ENCODE results near the gene CDKN2AIPNL.

The CDKN2AIPNL gene

GRCh38 chr5:134456825-134457224 is 45.1 kb upstream of the CDKN2AIPNL start:
- in situ Hi-C loops (cut with MboI; ENCODE audit: low sequenced_read_pairs, unreplicated experiment): no loop called here

DNA sequence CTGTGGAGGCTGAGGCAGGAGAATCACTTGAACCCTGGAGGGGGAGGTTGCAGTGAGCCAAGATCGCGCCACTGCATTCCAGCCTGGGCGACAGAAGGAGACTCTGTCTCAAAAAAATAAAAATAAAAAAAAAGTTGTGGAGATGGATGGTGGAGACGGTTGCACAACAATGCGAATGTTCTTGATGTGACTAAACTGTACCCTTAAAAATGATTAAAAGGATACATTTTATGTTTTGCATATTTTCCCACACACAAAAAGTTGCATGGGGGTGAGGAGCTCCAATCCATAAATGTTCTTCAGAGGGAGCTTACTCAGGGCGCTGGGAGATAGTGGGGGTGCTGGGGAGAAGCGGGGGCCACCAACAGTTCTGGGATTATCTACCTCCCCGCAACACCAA is 43.8 kb upstream of the CDKN2AIPNL start:
- in situ Hi-C loops (cut with MboI; ENCODE audit: low sequenced_read_pairs, unreplicated experiment): no loop called here
- no peak for DNase-seq (ENCODE audit: low spot score)
- TF ChIP-seq CTCF (IDR thresholded peaks at IDR 0.05; ENCODE audit: borderline replicate concordance, control extremely low read depth, extremely low read depth, insufficient read depth, missing control alignments): no peak

More at GRCh38 chr5:134456825-134457224, 45.1 kb upstream of the CDKN2AIPNL start:
- DNase-seq (ENCODE audit: low spot score): no peak
- TF ChIP-seq CTCF (IDR thresholded peaks at IDR 0.05; ENCODE audit: borderline replicate concordance, control extremely low read depth, extremely low read depth, insufficient read depth, missing control alignments): no peak

- in situ Hi-C loops (cut with MboI; ENCODE audit: low sequenced_read_pairs, unreplicated experiment): no loop called here
- no peak for TF ChIP-seq CTCF (IDR thresholded peaks at IDR 0.05; ENCODE audit: borderline replicate concordance, control extremely low read depth, extremely low read depth, insufficient read depth, missing control alignments)
- no peak for DNase-seq (ENCODE audit: low spot score)
These were observed 41.3 kb upstream of the CDKN2AIPNL start for GRCh38 chr5:134453016-134453415.

- no peak for TF ChIP-seq CTCF (IDR thresholded peaks at IDR 0.05; ENCODE audit: borderline replicate concordance, control extremely low read depth, extremely low read depth, insufficient read depth, missing control alignments)
- DNase-seq (ENCODE audit: low spot score): no peak
- in situ Hi-C loops (cut with MboI; ENCODE audit: low sequenced_read_pairs, unreplicated experiment): no loop called here
These were observed 40.3 kb upstream of the CDKN2AIPNL start for GRCh38 chr5:134451936-134452505.

DNA sequence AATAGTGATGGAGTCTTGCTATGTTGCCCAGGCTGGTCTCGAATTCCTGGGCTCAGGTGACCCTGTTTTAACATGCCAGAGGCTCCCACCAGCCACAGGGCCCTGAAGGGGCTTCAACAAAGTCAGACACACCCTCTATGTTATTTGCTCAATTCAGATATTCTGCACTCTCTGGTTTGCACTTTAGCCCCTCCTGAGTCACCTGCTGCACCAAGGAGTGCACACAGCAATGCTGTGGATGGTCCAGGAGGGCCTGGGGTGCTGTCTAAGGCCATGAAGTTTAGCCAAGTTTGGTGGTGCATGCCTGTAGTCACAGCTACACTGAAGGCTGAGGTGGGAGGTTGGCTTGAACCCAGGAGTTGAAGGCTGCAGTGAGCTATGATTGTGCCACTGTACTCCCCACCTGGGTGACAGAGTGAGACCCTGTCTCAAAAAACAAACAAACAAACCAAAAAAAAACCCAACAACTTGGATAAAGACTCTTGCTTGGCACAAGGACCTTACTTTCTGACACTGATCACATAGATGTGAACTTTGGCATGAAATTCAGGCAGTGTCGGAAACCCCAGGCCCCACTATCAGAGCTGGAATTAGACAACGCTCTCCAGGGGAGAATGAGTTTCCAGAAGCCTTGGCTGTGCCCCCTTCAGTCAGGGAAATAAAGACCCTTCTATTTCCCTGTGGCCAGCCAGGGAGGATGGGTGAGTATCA is 39.7 kb upstream of the CDKN2AIPNL start:
- DNase-seq (ENCODE audit: low spot score): no peak
- TF ChIP-seq CTCF (IDR thresholded peaks at IDR 0.05; ENCODE audit: borderline replicate concordance, control extremely low read depth, extremely low read depth, insufficient read depth, missing control alignments): no peak
- in situ Hi-C loops (cut with MboI; ENCODE audit: low sequenced_read_pairs, unreplicated experiment): no loop called here

DNA sequence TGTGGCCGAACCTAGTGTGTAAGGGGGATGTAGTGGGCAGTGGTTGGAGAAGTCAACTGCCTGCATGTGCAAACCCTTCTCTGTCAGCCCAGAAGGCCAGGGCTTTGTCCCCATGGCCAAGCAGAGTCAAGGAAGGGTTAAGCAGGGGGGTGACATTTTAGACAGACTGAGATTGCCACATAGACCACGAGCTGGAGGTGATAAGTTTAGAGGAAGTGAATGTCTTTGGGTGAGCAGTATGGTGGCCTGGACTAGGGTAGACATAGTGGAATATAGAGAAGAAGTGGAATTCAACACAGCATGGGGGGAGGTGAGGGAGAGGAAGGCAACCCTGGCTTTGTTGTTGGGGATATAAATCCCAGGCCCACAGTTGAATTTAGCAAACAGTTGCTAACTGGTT is 38.7 kb upstream of the CDKN2AIPNL start:
- TF ChIP-seq CTCF (IDR thresholded peaks at IDR 0.05; ENCODE audit: borderline replicate concordance, control extremely low read depth, extremely low read depth, insufficient read depth, missing control alignments): no peak
- no peak for DNase-seq (ENCODE audit: low spot score)
- in situ Hi-C loops (cut with MboI; ENCODE audit: low sequenced_read_pairs, unreplicated experiment): no loop called here

Data from GM13976 (cell line).